K562 (cell line): Measurements from ENCODE around the gene PHF3. TPM values are rescaled to one million over a fixed set of nuclear protein-coding genes. Genes with fewer than 3 reads are reported as not detected.
A peak's percentile ranks its signal among the peaks of the same experiment; 100 is the strongest.

Source experiments
- ATAC-seq: fragments of 200-7000 bp; cut with Tn5 transposase; 3 replicates; pipeline ENCODE4 v1.9.1; 2020; ENCODE audit warnings: moderate library complexity
- BruUV-seq: library from RNA; stranded (reverse); fragments of 400-500 nt; replicated peaks from 2 replicates; lab custom pipeline; 2021; lab: Mats Ljungman, UMichigan
- CTCF ChIA-PET: fragments of 300-600 bp; formaldehyde crosslinking; extraction: SDS; loops from one replicate; lab custom pipeline; 2021; ENCODE audit warnings: low intra/inter-chr PET ratio; lab: Yijun Ruan, JAX
- POLR2A ChIA-PET: fragments of 300-600, 350-650 bp; sonication (Branson Sonifier 250); formaldehyde crosslinking; extraction: SDS; loops from one replicate; lab custom pipeline; 2021; ENCODE audit warnings: antibody characterized with exemption, inconsistent platforms; lab: Yijun Ruan, JAX
- DNase-seq, 4 experiments: peaks; one replicate each; pipeline versions ENCODE4 v3.0.0 to v3.0.0-alpha.2; 2011 to 2018; ENCODE audit warnings: low spot score in 3 of 4, mixed read lengths in 3 of 4; ENCODE audit errors: extremely low read depth in 1 of 4
- FAIRE-seq: peaks from 2 replicates; lab custom pipeline; 2011; peaks lifted over from hg19 to GRCh38; lab: Jason Lieb, UNC
- H2AFZ ChIP-seq: 2 replicates; pipeline ENCODE4 v1.6.0; 2011; ENCODE audit warnings: low read depth, low read length, control low read depth, inconsistent platforms
- H3K27ac ChIP-seq: fragments of 200-600 bp; 3 replicates; pipeline ENCODE4 v1.8.0; 2011; ENCODE audit warnings: low read depth, mild to moderate bottlenecking, control low read depth, inconsistent platforms, low read length, moderate library complexity, mixed read lengths; ENCODE audit errors: extremely low read depth
- H3K27me3 ChIP-seq, 2 experiments: fragments of 300-600 bp in 1 of 2; 2 replicates in 1 of 2; 3 replicates in 1 of 2; pipeline versions ENCODE4 v1.6.0 to v1.8.0; 2011; ENCODE audit warnings: inconsistent platforms in 2 of 2, low read length in 2 of 2, mild to moderate bottlenecking in 1 of 2, mixed read lengths in 1 of 2, moderate library complexity in 1 of 2; ENCODE audit not compliant: control insufficient read depth in 2 of 2, insufficient read depth in 2 of 2
- H3K36me3 ChIP-seq: fragments of 300-600 bp; 3 replicates; pipeline ENCODE4 v1.8.0; 2011; ENCODE audit warnings: mild to moderate bottlenecking, low read length, inconsistent platforms; ENCODE audit not compliant: control insufficient read depth, insufficient read depth
- H3K4me1 ChIP-seq, 2 experiments: fragments of 200-600 bp in 1 of 2; replicated peaks in 1 of 2; 2 replicates in 1 of 2; 3 replicates in 1 of 2; pipeline versions ENCODE4 v1.5.1 to v1.8.0; 2011; ENCODE audit warnings: inconsistent platforms in 2 of 2, low read length in 2 of 2, mild to moderate bottlenecking in 1 of 2, mixed read lengths in 1 of 2, moderate library complexity in 1 of 2; ENCODE audit not compliant: control insufficient read depth in 2 of 2, insufficient read depth in 2 of 2
- H3K4me2 ChIP-seq: 2 replicates; pipeline ENCODE4 v1.6.1; 2011; ENCODE audit warnings: low read length, control low read depth, inconsistent platforms, mixed read lengths; ENCODE audit not compliant: insufficient read depth
- H3K4me3 ChIP-seq: fragments of 200-600 bp; sonication (generic), shearing (Covaris generic); 2 replicates; pipeline ENCODE4 v1.5.1; 2016; ENCODE audit warnings: control low read depth, inconsistent platforms
- H3K79me2 ChIP-seq: fragments of 200-600 bp; 3 replicates; pipeline ENCODE4 v1.8.0; 2011; ENCODE audit warnings: low read length, inconsistent platforms; ENCODE audit not compliant: control insufficient read depth, insufficient read depth
- H3K9ac ChIP-seq, 2 experiments: 2 replicates each; pipeline versions ENCODE4 v1.6.0 to v1.6.1; 2011; ENCODE audit warnings: low read depth in 2 of 2, low read length in 2 of 2, control low read depth in 1 of 2, inconsistent platforms in 1 of 2, mild to moderate bottlenecking in 1 of 2, mixed read lengths in 1 of 2; ENCODE audit not compliant: insufficient read depth in 1 of 2
- H3K9me1 ChIP-seq: one replicate; pipeline ENCODE4 v1.6.0; 2011; ENCODE audit warnings: inconsistent platforms, mild to moderate bottlenecking, low read length, moderate library complexity; ENCODE audit not compliant: control insufficient read depth, insufficient read depth
- H3K9me3 ChIP-seq: replicated peaks from 2 replicates; pipeline ENCODE4 v1.5.1; 2011; ENCODE audit warnings: low read depth, low read length, inconsistent platforms; ENCODE audit not compliant: control insufficient read depth, insufficient read depth
- H4K20me1 ChIP-seq: replicated peaks from 2 replicates; pipeline ENCODE4 v1.6.1; 2011; ENCODE audit warnings: low read length, inconsistent platforms, mixed read lengths; ENCODE audit not compliant: control insufficient read depth, insufficient read depth
- CBFA2T2 ChIP-seq: fragments of 450-650 bp; conservative IDR thresholded peaks from 2 replicates; pipeline ENCODE4 v1.6.1; 2017; ENCODE audit warnings: mild to moderate bottlenecking
- CBX2 ChIP-seq: fragments of 200-600 bp; sonication (generic); IDR thresholded peaks from one replicate; pipeline ENCODE4 v1.6.1; 2012; ENCODE audit warnings: mild to moderate bottlenecking, low read length, inconsistent platforms; ENCODE audit not compliant: insufficient read depth, poor library complexity, severe bottlenecking
- CBX5 ChIP-seq: IDR thresholded peaks from 2 replicates; pipeline ENCODE4 v1.6.1; 2014; ENCODE audit warnings: low read depth, borderline replicate concordance
- FOXA3 ChIP-seq, 2 experiments: fragments of 450-650 bp in 1 of 2; sonication (generic) in 1 of 2; formaldehyde crosslinking; IDR thresholded peaks in 1 of 2; conservative IDR thresholded peaks in 1 of 2; 2 replicates each; pipeline versions ENCODE4 v1.4.0 to v1.8.0; 2020 to 2022; ENCODE audit warnings: mild to moderate bottlenecking in 2 of 2, missing genetic modification reagents in 1 of 2
- HNRNPH1 ChIP-seq: fragments of 200-400 bp; formaldehyde crosslinking; optimal IDR thresholded peaks from 2 replicates; pipeline ENCODE3; 2017; ENCODE audit warnings: low read depth, mild to moderate bottlenecking, low read length, moderate library complexity
- HNRNPUL1 ChIP-seq: fragments of 200-400 bp; formaldehyde crosslinking; IDR thresholded peaks from 2 replicates; pipeline ENCODE4 v1.6.1; 2017; ENCODE audit warnings: low read length
- NR1H2 ChIP-seq: sonication (generic); formaldehyde crosslinking; IDR thresholded peaks from 2 replicates; pipeline ENCODE4 v1.4.0; 2020; ENCODE audit warnings: mild to moderate bottlenecking, missing genetic modification reagents
- POU5F1 ChIP-seq: fragments of 150-350 bp; IDR thresholded peaks from 2 replicates; pipeline ENCODE4 v1.6.1; 2014; ENCODE audit warnings: borderline replicate concordance, low read length, low read depth, mild to moderate bottlenecking; ENCODE audit not compliant: partially characterized antibody
- PRMT5 ChIP-seq: sonication (generic); formaldehyde crosslinking; IDR thresholded peaks from 2 replicates; pipeline ENCODE4 v1.5.0; 2020; ENCODE audit warnings: missing genetic modification reagents
- RBBP5 ChIP-seq: fragments of 200-600 bp; sonication (generic); IDR thresholded peaks from 2 replicates; pipeline ENCODE4 v1.6.1; 2012; ENCODE audit warnings: borderline replicate concordance, mild to moderate bottlenecking, low read length, control low read depth, inconsistent platforms; ENCODE audit not compliant: insufficient read depth, poor library complexity, severe bottlenecking
- SLC30A9 ChIP-seq: fragments of 250-450 bp; sonication (Bioruptor Pico); IDR thresholded peaks from 2 replicates; pipeline ENCODE4 v1.8.0; 2022; ENCODE audit warnings: mild to moderate bottlenecking, moderate library complexity
- SMARCC2 ChIP-seq: fragments of 450-650 bp; IDR thresholded peaks from 2 replicates; pipeline ENCODE4 v1.6.1; 2017; ENCODE audit warnings: antibody characterized with exemption, moderate library complexity, mild to moderate bottlenecking, low read depth
- WGBS: fragments of 100-300 bp; shearing (Covaris generic); methylation state at CpG from one replicate; pipeline ENCODE4 v1.1.6; 2016; ENCODE audit warnings: low coverage, mixed read lengths; ENCODE audit not compliant: insufficient coverage; ENCODE audit errors: missing lambda C conversion rate; 5-methylcytosine and 5-hydroxymethylcytosine counted together
- in situ Hi-C: fragments of 300-500 bp; cut with MboI; formaldehyde crosslinking; loops from 4 replicates; pipeline ENCODE4 v1.15.0; 2018; ENCODE audit warnings: inconsistent platforms, mixed read lengths
- intact Hi-C: fragments of 100-400 bp; cut with micrococcal nuclease; formaldehyde crosslinking; loops from 2 replicates; pipeline ENCODE4 v1.14.2; 2022
- polyA plus RNA-seq, 8 experiments: library from polyadenylated mRNA; depleted of rRNA in 4 of 8; stranded (reverse) in 5 of 8; unstranded in 3 of 8; fragments of >200 nt; fragmentation: Nextera tagmentation in 2 of 8; fragmentation: Illumina TruSeq in 1 of 8; extraction: Ambion mirVana in 2 of 8; extraction: Trizol in 1 of 8; gene quantifications; 2 replicates each; pipeline versions ENCODE4 v1.2.1 to v1.2.3, GENCODE V29; 2011 to 2014; ENCODE audit warnings: inconsistent platforms in 1 of 8, missing spikeins in 1 of 8
- total RNA-seq, 7 experiments: library from RNA; depleted of rRNA in 6 of 7; stranded (reverse); fragments of >200 nt in 6 of 7; fragmentation: Illumina TruSeq in 2 of 7; extraction: Trizol in 2 of 7; gene quantifications; 2 replicates each; pipeline versions ENCODE4 v1.2.1 to v1.2.3, GENCODE V29; 2011 to 2021; ENCODE audit warnings: low replicate concordance in 1 of 7
- TF ChIP-seq, protein P1 (sequence below): fragments of 450-650 bp; IDR thresholded peaks from 2 replicates; pipeline ENCODE4 v1.6.1; 2016; ENCODE audit warnings: low read depth

The PHF3 gene
- total and polyA plus RNA-seq, 9 of the 15 experiments (the other 6 are each of a cell fraction or from before 2014, with no cell fraction given) = 8.1 to 51.2 (median 30.9) TPM

GRCh38 chr6:63764318-63764916, 128.8 kb downstream of the PHF3 start:
- no peaks in the 10 kb centered on the region for H3K79me2 ChIP-seq
- H3K36me3 ChIP-seq = no peaks in the 10 kb centered on the region
- no peaks in the 10 kb centered on the region for H3K4me1 ChIP-seq
- in situ Hi-C loops = loop anchor here (5.0 kb wide), 1 partner anchor 167 kb away; no protein-coding TSS in a partner anchor
- no peaks in the 10 kb centered on the region for H3K9me3 ChIP-seq
- 19% methylated on average over 4 of the region's 4 CpGs for WGBS
- H4K20me1 ChIP-seq = no peaks in the 10 kb centered on the region
- DNase-seq = peak in 3 of 4 experiments; percentile 14 to 54 (median 17)
- no peak for FAIRE-seq
- no peak overlapping the region for H3K27ac ChIP-seq
- no TSS peak for BruUV-seq
- no peaks in the 10 kb centered on the region for H3K9me1 ChIP-seq
- peak; percentile 53; the same call in 2 of the 3 replicates for ATAC-seq
- H2AFZ ChIP-seq = no peak overlapping the region
- ChIA-PET POLR2A (no interaction called here), CTCF (interaction anchor here (1.0 to 1.8 kb wide), 5 partner anchors 166 to 457 kb away, joined by 3 to 13 read pairs (median 4); no protein-coding TSS in a partner anchor)
- H3K9ac ChIP-seq = no peak overlapping the region
- H3K27me3 ChIP-seq = no peaks in the 10 kb centered on the region
- H3K4me2 ChIP-seq = no peak overlapping the region
- H3K4me3 ChIP-seq = no peak overlapping the region
- intact Hi-C loops = loop anchor here (1.0 to 10.0 kb wide), 4 partner anchors 166 to 456 kb away; no protein-coding TSS in a partner anchor
- TF ChIP-seq POU5F1 (no peak), FOXA3 (CRISPR knock-in tag; conservative IDR thresholded peaks at IDR 0.05 in 1 of 2, IDR thresholded peaks at IDR 0.05 in 1 of 2) (no peak), PRMT5 (CRISPR knock-in tag) (no peak), NR1H2 (no peak), CBX5 (no peak), SLC30A9 (CRISPR knock-in tag) (no peak), SMARCC2 (no peak), CBFA2T2 (no peak), HNRNPH1 (no peak), RBBP5 (no peak), CBX2 (no peak), HNRNPUL1 (no peak)
- TF ChIP-seq, protein P1, sequence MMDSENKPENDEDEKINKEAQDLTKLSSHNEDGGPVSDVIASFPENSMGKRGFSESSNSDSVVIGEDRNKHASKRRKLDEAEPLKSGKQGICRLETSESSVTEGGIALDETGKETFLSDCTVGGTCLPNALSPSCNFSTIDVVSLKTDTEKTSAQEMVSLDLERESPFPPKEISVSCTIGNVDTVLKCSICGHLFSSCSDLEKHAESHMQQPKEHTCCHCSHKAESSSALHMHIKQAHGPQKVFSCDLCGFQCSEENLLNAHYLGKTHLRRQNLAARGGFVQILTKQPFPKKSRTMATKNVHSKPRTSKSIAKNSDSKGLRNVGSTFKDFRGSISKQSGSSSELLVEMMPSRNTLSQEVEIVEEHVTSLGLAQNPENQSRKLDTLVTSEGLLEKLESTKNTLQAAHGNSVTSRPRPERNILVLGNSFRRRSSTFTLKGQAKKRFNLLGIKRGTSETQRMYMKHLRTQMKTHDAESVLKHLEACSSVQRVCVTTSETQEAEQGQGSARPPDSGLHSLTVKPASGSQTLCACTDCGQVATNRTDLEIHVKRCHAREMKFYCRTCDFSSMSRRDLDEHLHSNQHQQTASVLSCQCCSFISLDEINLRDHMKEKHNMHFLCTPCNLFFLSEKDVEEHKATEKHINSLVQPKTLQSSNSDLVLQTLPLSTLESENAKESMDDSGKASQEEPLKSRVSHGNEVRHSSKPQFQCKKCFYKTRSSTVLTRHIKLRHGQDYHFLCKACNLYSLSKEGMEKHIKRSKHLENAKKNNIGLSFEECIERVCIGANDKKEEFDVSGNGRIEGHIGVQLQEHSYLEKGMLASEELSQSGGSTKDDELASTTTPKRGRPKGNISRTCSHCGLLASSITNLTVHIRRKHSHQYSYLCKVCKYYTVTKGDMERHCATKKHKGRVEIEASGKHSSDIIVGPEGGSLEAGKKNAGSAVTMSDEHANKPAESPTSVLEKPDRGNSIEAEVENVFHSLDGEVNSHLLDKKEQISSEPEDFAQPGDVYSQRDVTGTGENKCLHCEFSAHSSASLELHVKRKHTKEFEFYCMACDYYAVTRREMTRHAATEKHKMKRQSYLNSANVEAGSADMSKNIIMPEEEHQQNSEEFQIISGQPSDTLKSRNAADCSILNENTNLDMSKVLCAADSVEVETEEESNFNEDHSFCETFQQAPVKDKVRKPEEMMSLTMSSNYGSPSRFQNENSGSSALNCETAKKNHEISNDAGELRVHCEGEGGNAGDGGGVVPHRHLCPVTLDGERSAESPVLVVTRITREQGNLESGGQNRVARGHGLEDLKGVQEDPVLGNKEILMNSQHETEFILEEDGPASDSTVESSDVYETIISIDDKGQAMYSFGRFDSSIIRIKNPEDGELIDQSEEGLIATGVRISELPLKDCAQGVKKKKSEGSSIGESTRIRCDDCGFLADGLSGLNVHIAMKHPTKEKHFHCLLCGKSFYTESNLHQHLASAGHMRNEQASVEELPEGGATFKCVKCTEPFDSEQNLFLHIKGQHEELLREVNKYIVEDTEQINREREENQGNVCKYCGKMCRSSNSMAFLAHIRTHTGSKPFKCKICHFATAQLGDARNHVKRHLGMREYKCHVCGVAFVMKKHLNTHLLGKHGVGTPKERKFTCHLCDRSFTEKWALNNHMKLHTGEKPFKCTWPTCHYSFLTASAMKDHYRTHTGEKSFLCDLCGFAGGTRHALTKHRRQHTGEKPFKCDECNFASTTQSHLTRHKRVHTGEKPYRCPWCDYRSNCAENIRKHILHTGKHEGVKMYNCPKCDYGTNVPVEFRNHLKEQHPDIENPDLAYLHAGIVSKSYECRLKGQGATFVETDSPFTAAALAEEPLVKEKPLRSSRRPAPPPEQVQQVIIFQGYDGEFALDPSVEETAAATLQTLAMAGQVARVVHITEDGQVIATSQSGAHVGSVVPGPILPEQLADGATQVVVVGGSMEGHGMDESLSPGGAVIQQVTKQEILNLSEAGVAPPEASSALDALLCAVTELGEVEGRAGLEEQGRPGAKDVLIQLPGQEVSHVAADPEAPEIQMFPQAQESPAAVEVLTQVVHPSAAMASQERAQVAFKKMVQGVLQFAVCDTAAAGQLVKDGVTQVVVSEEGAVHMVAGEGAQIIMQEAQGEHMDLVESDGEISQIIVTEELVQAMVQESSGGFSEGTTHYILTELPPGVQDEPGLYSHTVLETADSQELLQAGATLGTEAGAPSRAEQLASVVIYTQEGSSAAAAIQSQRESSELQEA = no peak
